ENCODE measurements around the gene POFUT2. TPM values are rescaled to one million over a fixed set of nuclear protein-coding genes. Genes with fewer than 3 reads are reported as not detected.

Gene POFUT2
- total RNA-seq, 1 donor from 2014 or later: 42.6 TPM

- no peak for DNase-seq (ENCODE audit: low spot score)
Measured at GRCh38 chr21:45249626-45250025, 38.1 kb downstream of the POFUT2 start.

DNA sequence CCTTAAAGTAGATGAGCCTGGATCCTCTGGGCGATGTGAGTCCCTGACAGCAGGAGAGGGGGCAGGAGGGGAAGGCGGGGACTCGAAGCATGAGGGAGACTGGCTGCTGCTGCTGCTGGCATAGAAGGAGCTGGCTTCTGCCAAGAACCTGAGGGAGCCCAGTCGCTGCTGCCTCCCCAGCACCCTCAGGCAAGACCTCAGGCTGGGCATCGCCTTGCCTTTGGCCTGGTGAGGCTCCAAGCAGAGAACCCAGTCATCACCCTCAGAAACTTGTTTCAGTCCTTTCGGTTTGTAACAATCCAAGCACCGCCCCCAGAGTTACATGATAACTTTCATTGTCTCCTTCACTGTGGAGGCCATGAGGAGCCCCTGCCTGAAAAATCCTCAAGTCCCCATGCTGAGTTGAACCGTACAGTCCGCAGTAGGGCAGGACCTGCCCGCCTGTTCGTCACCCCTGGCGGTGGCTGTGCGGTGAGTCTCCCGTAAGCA is 38.8 kb downstream of the POFUT2 start:
- DNase-seq (ENCODE audit: low spot score): no peak

DNA sequence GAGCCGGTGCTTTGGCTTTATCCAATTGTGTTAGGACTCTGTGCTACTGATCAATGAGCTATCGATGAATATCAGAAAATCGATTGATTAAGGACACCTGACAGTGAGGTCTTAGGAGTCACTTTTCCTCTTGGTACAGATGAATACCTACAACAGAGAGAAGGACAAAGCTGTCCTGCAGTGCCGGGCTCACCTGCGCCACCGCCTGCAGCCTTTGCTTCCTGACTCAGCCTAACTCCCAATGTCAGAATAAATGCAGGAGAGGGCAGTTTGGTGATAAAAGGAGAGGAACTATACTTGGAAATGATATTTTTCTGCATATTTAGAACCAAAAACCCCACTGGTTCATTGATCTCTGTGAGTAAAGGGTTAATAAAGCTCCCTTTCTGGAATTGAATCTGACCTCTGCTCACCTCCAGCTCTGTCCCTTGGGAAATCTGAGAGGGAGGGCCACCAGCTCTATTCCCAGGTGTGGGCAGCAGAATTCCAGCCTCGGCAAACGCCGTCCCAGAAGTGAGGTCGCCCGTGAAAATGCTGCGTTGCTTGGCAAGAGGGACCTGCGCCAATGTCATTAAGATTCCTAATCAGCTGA is 39.3 kb downstream of the POFUT2 start:
- DNase-seq (ENCODE audit: low spot score): no peak

- DNase-seq (ENCODE audit: low spot score): no peak
Measured at GRCh38 chr21:45246386-45247320, 41.0 kb downstream of the POFUT2 start.

- DNase-seq (ENCODE audit: low spot score): no peak
Measured at GRCh38 chr21:45244799-45245340, 42.8 kb downstream of the POFUT2 start.

DNA sequence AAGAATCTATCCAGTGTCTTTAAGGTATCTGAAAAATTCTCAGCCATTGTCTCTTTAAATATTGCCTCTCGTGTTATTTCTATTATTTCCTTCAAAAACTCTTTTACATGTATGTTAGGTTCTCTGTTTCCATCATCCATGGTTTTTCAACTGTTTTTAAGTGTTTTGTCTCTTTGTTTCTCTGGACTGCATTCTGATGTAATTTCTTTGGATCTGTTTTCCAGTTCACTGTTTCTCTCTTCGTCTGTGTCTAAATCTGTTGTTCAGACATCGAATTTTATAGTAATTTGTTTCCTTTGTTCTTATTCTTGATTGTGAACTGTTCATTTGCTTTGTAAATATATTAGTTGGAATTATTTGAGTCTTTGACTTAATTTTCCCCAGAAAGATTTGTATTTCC is 44.1 kb downstream of the POFUT2 start:
- DNase-seq (ENCODE audit: low spot score): no peak

GRCh38 chr21:45241357-45241756 is 46.3 kb downstream of the POFUT2 start:
- DNase-seq (ENCODE audit: low spot score): no peak

GRCh38 chr21:45237401-45237800 is 50.3 kb downstream of the POFUT2 start:
- no peak for DNase-seq (ENCODE audit: low spot score)

- DNase-seq (ENCODE audit: low spot score): no peak
Measured at GRCh38 chr21:45236481-45236880, 51.2 kb downstream of the POFUT2 start.

- DNase-seq (ENCODE audit: low spot score): no peak
Measured at GRCh38 chr21:45235488-45235887, 52.2 kb downstream of the POFUT2 start.

- no peak for DNase-seq (ENCODE audit: low spot score)
Measured at GRCh38 chr21:45234965-45235364, 52.7 kb downstream of the POFUT2 start.

DNA sequence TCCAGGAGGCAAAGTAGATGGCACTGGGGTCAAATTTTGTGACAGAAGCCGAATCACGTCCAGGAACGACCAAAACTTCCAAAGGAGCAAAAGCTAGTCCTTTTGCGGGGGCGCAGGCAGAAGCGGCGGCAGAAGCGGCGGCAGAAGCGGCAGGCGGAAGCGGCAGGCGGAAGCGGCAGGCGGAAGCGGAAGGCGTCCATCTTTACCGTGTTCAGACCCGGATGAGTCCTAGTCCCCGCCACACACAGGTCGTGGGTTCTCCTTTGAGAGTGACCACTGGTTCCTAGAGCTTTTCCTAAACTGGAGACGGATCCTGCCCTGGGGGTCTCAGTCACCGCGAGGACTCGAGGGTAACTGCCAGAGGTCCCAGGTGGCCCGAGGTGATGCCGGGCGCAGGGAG is 53.6 kb downstream of the POFUT2 start:
- no peak for DNase-seq (ENCODE audit: low spot score)

DNA sequence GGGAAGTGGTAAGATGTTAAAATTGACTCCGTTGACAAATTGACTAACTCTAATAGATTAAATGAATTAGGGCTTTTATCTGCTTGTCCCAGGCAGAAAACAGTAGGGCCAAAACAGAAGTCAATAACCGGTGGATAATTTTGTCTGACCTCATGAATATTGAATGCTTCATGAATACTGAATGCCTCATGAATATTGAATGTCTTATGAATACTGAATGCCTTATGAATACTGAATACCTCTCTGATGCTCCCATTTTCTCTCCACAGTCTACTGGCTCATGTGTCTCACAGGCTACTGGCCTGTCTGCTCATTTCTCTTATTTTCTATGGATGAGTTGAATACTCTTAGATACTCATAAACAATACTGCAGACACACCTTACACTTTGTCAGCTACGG is 56.0 kb downstream of the POFUT2 start:
- DNase-seq (ENCODE audit: low spot score): no peak

DNA sequence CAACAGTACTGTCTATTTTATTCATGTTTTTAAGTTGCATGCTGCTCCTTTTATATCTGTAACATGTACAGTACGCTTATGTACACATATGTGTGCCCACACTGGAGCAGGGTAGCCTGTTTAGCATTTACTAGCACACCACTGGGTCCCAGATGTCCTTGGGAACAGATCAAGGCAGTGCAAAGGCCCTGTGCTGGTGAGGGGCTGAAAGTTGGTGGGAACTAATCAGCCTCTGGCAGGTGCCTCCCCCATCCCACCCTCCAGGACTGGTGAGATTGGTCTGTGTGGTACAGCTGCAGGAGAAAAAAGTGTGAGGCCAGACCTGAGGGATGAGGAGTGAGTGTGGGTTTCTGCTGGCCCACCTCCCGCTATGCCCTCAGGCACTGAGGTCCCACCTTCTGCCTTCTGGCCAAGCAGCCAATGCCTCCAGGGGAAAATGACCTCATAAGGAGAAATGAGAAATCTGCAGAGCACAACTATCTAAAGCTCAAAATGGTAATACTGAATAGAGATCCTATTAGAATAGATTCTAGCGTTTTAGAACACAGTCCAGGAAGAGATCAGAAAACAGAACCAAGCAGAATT is 58.9 kb downstream of the POFUT2 start:
- DNase-seq (ENCODE audit: low spot score): no peak

GRCh38 chr21:45228171-45228641 is 59.5 kb downstream of the POFUT2 start:
- DNase-seq (ENCODE audit: low spot score): no peak

DNA sequence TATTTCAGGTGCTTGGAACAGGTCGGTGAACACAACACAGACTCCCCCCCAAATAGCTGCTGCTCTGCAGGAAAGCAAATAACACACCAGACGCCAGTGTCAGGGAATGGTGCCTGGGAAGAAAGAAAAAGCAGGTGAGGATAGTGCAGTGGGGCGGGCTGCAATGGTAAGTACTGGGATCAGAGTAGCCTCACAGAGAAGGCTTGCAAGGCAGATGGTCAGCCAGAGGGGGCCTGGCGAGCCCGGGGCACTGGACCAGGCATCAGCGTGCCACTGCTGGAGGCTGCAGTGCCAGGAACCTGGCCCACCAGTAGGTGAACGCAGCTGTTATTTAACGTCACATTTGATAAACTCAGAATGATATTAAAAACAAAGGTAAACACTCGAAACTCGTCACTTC is 60.0 kb downstream of the POFUT2 start:
- DNase-seq (ENCODE audit: low spot score): no peak

DNA sequence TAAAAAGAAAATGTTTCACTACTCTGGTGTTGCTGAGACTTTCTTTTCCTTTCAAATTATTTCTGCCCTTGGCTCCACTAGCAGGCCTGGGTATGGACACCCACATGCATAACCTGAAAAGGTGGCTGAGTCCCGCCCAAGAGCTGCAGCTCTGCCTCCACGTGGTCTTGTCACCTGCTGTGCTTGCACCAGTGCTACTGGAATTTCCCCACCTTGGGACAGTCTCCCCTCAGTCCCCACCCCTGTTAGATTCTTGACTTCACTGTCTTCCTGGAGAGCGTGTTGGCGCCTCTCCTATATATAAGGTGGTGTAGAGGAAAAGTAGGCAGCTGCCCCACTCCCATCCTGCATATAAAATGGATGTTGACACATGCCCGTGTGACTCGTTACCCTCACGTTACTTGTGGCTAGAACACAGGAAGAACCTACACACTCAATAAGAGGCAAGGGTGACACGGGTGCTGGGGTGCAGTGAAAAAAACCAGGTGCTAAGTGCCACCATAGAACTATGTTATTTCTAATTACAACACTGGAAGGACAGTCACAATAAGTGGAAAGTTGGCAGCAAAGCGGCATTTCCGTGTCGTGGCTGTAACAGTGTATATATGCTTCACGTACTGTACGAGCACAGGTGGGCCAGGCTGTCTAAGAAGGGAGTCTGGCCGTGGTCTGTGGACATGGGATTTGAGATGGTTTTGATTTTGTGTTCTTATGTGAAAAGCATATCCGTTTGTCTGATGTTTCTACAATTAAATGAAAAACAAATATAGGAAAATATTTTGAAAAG is 61.0 kb downstream of the POFUT2 start:
- no peak for DNase-seq (ENCODE audit: low spot score)

DNA sequence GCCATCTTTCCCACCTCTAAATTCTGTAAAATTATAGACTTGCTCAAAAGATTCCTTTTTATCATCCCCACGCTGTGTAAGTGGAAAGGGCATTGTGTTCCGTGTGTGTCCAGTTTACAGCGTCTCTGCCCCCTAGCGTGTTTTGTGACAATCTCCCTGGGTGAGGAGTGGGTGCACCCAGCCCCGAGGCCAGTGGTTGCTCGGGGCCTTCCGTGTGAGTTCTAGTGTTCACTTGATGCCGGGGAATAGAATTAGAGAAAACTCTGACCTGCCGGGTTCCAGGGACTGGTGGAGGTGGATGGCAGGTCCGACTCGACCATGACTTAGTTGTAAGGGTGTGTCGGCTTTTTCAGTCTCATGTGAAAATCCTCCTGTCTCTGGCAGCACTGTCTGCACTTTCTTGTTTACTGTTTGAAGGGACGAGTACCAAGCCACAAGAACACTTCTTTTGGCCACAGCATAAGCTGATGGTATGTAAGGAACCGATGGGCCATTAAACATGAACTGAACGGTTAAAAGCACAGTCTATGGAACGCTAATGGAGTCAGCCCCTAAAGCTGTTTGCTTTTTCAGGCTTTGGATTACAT is 61.9 kb downstream of the POFUT2 start:
- DNase-seq (ENCODE audit: low spot score): no peak

DNA sequence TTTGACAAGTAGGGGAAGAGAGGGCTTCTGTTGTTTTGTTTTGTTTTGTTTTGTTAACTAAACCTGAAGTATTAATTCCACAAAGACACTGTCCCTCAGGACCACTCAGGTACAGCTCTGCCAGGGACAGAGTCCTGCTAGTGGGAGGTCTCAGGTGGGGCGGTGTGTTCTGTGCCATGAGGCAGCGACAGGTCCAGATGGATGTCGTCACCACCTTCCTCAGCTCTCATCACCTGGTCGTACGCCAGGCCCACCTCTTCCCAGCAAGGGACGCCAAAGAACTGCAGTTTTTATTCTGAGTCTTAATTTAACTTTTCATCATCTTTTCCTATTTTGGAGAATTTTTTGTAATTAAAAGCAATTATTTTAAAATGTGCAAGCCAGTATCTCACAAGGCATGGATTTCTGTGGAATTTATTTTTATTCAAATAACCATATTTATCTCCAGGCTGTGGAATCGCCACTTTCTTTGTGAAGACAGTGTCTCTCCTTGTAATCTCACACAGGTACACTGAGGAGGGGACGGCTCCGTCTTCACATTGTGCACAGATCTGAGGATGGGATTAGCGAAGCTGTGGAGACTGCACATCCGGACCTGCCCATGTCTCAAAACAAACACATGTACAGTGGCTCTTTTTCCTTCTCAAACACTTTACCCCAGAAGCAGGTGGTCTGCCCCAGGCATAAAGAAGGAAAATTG is 62.5 kb downstream of the POFUT2 start:
- DNase-seq (ENCODE audit: low spot score): no peak

DNA sequence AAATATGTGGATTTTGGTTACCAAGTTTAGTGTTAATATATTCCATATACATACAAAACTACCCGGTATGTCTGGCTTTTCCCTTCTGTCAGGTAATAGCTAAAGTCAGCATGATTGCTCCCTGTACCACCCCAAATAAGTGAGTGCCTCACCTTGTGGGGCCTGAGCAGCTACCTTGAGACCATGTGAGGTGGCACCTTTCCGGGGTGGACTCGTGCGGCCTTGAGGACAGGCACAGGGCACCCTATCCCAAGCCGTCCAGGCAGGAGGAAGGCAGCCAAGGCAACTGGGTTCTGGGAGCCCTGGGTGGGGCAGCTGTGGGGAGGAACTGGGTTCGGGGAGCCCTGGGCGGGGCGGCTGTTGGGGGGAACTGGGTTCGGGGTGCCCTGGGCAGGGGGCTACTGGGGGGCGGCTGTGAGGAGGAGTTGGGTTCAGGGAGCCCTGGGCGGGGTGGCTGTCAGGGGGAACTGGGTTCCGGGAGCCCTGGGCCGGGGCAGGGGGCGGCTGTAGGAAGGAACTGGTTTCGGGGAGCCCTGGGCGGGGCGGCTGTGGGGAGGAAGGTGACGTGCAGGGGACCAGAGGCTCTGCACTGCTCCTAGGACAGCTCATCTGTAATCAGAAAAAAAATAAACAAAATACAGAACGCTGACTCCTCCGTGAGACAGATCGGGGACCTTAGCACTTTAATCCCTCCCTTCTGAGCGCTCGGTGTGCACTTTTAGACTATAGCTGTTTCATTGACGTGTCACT is 63.3 kb downstream of the POFUT2 start:
- DNase-seq (ENCODE audit: low spot score): no peak
